MM.1S (cell line): ENCODE data around the gene PAMR1.

ENCODE experiments used
- DNase-seq: peaks from one replicate; pipeline ENCODE4 v3.0.0-alpha.2; 2015
- H2AFZ ChIP-seq: fragments of 300-600 bp; sonication (generic); 2 replicates; pipeline ENCODE4 v1.6.0; 2016; ENCODE audit warnings: antibody characterized with exemption, low read length
- H3F3A ChIP-seq: fragments of 300-600 bp; sonication (generic); 2 replicates; pipeline ENCODE4 v1.6.1; 2016; ENCODE audit warnings: mild to moderate bottlenecking, antibody characterized with exemption, low read length, moderate library complexity, mixed read lengths; ENCODE audit not compliant: insufficient read depth
- H3K27ac ChIP-seq: fragments of 300-600 bp; sonication (generic); 2 replicates; pipeline ENCODE4 v1.5.1; 2016; ENCODE audit warnings: mild to moderate bottlenecking, low read length
- H3K27me3 ChIP-seq: fragments of 300-600 bp; sonication (generic); replicated peaks from 2 replicates; pipeline ENCODE4 v1.6.0; 2016; ENCODE audit warnings: low read length; ENCODE audit not compliant: insufficient read depth
- H3K36me3 ChIP-seq: fragments of 300-600 bp; sonication (generic); replicated peaks from 2 replicates; pipeline ENCODE4 v1.6.1; 2016; ENCODE audit warnings: mild to moderate bottlenecking, low read length, mixed read lengths; ENCODE audit not compliant: insufficient read depth
- H3K4me1 ChIP-seq: fragments of 300-600 bp; sonication (generic); 2 replicates; pipeline ENCODE4 v1.6.1; 2016; ENCODE audit warnings: low read length, mixed read lengths
- H3K4me2 ChIP-seq: fragments of 300-600 bp; sonication (generic); 2 replicates; pipeline ENCODE4 v1.6.0; 2016; ENCODE audit warnings: low read depth, low read length
- H3K4me3 ChIP-seq: fragments of 300-600 bp; sonication (generic); 2 replicates; pipeline ENCODE4 v1.5.1; 2016; ENCODE audit warnings: low read length, mixed read lengths
- H3K79me2 ChIP-seq: fragments of 300-600 bp; sonication (generic); 2 replicates; pipeline ENCODE4 v1.6.1; 2016; ENCODE audit warnings: mixed run types, low read length, mixed read lengths
- H3K9ac ChIP-seq: fragments of 300-600 bp; sonication (generic); 2 replicates; pipeline ENCODE4 v1.6.1; 2016; ENCODE audit warnings: low read length, mixed read lengths
- H3K9me2 ChIP-seq: fragments of 300-600 bp; sonication (generic); replicated peaks from 2 replicates; pipeline ENCODE4 v1.6.1; 2016; ENCODE audit warnings: mild to moderate bottlenecking, low read length, mixed read lengths; ENCODE audit not compliant: insufficient read depth
- H3K9me3 ChIP-seq: fragments of 300-600 bp; sonication (generic); replicated peaks from 2 replicates; pipeline ENCODE4 v1.6.1; 2016; ENCODE audit warnings: mild to moderate bottlenecking, low read length, mixed read lengths; ENCODE audit not compliant: insufficient read depth
- H4K20me1 ChIP-seq: fragments of 300-600 bp; sonication (generic); 2 replicates; pipeline ENCODE4 v1.6.1; 2016; ENCODE audit warnings: mild to moderate bottlenecking, low read length, moderate library complexity, mixed read lengths; ENCODE audit not compliant: insufficient read depth
- EZH2 ChIP-seq: fragments of 300-600 bp; sonication (generic); optimal IDR thresholded peaks from 2 replicates; pipeline ENCODE3; 2017; ENCODE audit warnings: low read depth, mild to moderate bottlenecking, antibody characterized with exemption, low read length, mixed read lengths
- EZH2phosphoT487 ChIP-seq: fragments of 300-600 bp; sonication (generic); IDR thresholded peaks from 2 replicates; pipeline ENCODE4 v1.6.1; 2018; ENCODE audit warnings: antibody characterized with exemption, low read length
- TF ChIP-seq, protein P1 (sequence below): fragments of 300-600 bp; sonication (generic); IDR thresholded peaks from 2 replicates; pipeline ENCODE4 v1.5.1; 2016; ENCODE audit warnings: antibody characterized with exemption, low read length, mixed read lengths

The PAMR1 gene

DNA sequence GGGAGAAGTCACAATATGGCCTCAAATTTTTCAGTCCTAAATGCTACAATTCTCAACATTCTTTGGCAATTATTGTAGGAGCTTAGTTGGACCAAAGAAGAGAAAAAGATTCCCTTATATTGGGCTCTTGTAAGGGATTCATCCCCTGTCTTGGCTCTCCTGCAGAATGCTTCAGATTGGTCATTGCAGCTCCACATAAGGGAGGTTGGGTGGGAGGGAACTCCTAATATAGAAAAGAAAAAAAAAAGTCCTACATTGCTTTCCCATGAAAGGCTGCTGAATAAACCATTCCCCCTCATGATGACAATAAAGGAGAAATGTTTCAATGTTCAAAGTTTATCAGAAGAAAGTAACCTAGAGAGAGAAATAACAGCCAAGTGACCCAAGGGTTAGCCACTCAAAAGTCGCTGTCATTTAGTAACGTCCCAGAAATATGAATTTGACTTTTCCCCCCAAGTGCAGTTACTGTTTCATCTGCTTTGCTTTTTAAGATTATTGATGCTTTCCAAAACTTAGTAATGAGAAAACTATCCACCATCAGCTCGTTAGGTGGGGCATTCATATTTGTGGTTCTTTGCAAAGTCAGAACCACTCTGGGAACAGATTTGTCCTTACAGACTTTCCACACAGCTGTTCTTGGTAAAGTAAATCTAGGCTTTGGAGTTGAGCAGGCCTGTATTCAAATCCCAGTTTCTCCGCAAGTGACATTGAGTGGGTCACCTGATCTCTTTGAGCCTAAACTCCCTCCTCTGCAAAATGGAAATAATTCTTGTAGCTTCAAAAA is 101.1 kb downstream of the PAMR1 start:
- H3K36me3 ChIP-seq: no peaks in the 10 kb centered on the region
- H3K9me3 ChIP-seq: no peaks in the 10 kb centered on the region
- TF ChIP-seq EZH2 (no peak), EZH2phosphoT487 (no peak)
- TF ChIP-seq, protein P1, sequence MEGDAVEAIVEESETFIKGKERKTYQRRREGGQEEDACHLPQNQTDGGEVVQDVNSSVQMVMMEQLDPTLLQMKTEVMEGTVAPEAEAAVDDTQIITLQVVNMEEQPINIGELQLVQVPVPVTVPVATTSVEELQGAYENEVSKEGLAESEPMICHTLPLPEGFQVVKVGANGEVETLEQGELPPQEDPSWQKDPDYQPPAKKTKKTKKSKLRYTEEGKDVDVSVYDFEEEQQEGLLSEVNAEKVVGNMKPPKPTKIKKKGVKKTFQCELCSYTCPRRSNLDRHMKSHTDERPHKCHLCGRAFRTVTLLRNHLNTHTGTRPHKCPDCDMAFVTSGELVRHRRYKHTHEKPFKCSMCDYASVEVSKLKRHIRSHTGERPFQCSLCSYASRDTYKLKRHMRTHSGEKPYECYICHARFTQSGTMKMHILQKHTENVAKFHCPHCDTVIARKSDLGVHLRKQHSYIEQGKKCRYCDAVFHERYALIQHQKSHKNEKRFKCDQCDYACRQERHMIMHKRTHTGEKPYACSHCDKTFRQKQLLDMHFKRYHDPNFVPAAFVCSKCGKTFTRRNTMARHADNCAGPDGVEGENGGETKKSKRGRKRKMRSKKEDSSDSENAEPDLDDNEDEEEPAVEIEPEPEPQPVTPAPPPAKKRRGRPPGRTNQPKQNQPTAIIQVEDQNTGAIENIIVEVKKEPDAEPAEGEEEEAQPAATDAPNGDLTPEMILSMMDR: no peak
- H3K27me3 ChIP-seq: peaks cover 19% of the 10 kb centered on the region
- no peaks in the 10 kb centered on the region for H3F3A ChIP-seq
- H3K4me1 ChIP-seq: no peaks in the 10 kb centered on the region
- H2AFZ ChIP-seq: no peak overlapping the region
- H3K27ac ChIP-seq: no peak overlapping the region
- no peaks in the 10 kb centered on the region for H3K79me2 ChIP-seq
- no peak for DNase-seq
- no peaks in the 10 kb centered on the region for H3K9me2 ChIP-seq
- no peak overlapping the region for H3K4me2 ChIP-seq
- no peaks in the 10 kb centered on the region for H4K20me1 ChIP-seq
- no peak overlapping the region for H3K4me3 ChIP-seq
- no peak overlapping the region for H3K9ac ChIP-seq

DNA sequence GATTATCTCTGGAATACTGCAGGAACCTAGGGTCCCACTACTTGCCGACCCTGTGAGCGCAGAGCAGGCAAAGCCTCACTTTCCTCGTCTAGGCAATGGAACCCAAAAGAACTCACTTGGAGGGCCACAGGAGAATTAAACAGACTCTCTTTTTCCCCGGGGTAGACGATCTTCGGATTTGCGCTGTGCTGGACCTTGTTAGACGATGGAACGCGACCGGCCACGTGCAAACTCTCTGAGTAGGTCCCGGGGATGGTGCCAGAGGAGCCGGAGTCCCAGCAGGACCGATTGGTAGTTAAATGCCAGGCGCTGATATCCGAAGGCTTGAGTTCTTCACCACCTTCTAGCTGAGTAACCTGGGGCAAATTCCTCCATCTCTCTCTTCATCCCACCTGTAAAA is 105.0 kb downstream of the PAMR1 start:
- no peak overlapping the region for H3K4me2 ChIP-seq
- H3F3A ChIP-seq: no peaks in the 10 kb centered on the region
- peaks cover 47% of the 10 kb centered on the region for H3K27me3 ChIP-seq
- no peak overlapping the region for H3K27ac ChIP-seq
- no peaks in the 10 kb centered on the region for H3K79me2 ChIP-seq
- no peaks in the 10 kb centered on the region for H3K9me3 ChIP-seq
- no peaks in the 10 kb centered on the region for H4K20me1 ChIP-seq
- no peak overlapping the region for H3K9ac ChIP-seq
- H3K36me3 ChIP-seq: no peaks in the 10 kb centered on the region
- no peak overlapping the region for H2AFZ ChIP-seq
- H3K4me3 ChIP-seq: no peak overlapping the region
- no peaks in the 10 kb centered on the region for H3K9me2 ChIP-seq
- TF ChIP-seq EZH2 (no peak), EZH2phosphoT487 (no peak)
- TF ChIP-seq, protein P1: no peak
- no peak for DNase-seq
- H3K4me1 ChIP-seq: no peaks in the 10 kb centered on the region

DNA sequence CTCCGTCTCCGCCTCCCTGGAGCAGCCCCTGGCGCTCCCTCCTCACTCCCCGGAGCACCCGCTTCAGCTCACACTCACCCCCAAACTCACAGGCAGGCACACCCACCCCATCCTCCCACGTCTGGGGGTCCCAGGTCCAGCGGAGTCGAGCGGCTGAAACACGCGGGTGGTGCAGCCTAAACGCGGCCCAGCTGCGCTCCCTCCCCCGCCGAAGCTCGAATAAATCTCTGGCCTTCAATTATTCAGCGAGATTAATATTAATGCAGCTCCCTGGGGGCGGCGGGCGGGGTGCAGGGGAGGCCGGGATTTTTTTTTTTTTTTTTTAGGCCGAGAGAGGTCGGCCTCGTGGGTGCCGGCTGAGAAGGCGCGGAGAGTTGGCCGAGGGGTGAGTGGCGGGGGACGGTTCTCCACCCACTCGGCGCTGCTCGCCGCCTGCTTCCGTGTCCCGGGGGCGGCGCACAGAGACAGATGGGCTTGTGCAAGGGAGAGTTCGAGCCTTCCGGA is 105.5 kb downstream of the PAMR1 start:
- TF ChIP-seq, protein P1: no peak
- TF ChIP-seq EZH2phosphoT487: no peak
- no peak for TF ChIP-seq EZH2
- no peak overlapping the region for H2AFZ ChIP-seq
- H3K4me1 ChIP-seq: no peaks in the 10 kb centered on the region
- no peak overlapping the region; the same call in 1 of the 2 replicates for H3K4me3 ChIP-seq
- no peaks in the 10 kb centered on the region for H4K20me1 ChIP-seq
- H3K36me3 ChIP-seq: no peaks in the 10 kb centered on the region
- H3K9me3 ChIP-seq: no peaks in the 10 kb centered on the region
- no peaks in the 10 kb centered on the region for H3K79me2 ChIP-seq
- H3K4me2 ChIP-seq: peak overlapping the region; percentile 98; the same call in 1 of the 2 replicates
- H3K9me2 ChIP-seq: no peaks in the 10 kb centered on the region
- H3F3A ChIP-seq: no peaks in the 10 kb centered on the region
- no peak overlapping the region for H3K27ac ChIP-seq
- DNase-seq: no peak
- no peak overlapping the region for H3K9ac ChIP-seq
- H3K27me3 ChIP-seq: peaks cover 47% of the 10 kb centered on the region
